ENCODE results near the gene ATXN7L1. TPM values are rescaled to one million over a fixed set of nuclear protein-coding genes. Genes with fewer than 3 reads are reported as not detected.

Gene ATXN7L1
- total RNA-seq, 2 experiments from 2014 or later: 0.59 TPM; not detected in 1

GRCh38 chr7:105639667-105640493, 236.5 kb downstream of the ATXN7L1 start:
- Histone ChIP-seq H3K4me3 (ENCODE audit: low read depth, low read length, poor library complexity, severe bottlenecking) (no peak overlapping the region), H3K79me2 (ENCODE audit: insufficient read depth, low read depth, low read length) (no peaks in the 10 kb centered on the region), H3K4me2 (ENCODE audit: low read length) (no peak overlapping the region), H2AFZ (ENCODE audit: low read length) (no peak overlapping the region), H3K36me3 (ENCODE audit: insufficient read depth, low read length) (no peaks in the 10 kb centered on the region), H3K27ac (ENCODE audit: low read depth, low read length, poor library complexity, severe bottlenecking) (no peak overlapping the region), H4K20me1 (ENCODE audit: insufficient read depth, low read length) (no peaks in the 10 kb centered on the region), H3K4me1 (ENCODE audit: insufficient read depth, low read length, poor library complexity, severe bottlenecking) (no peaks in the 10 kb centered on the region), H3K9me2 (ENCODE audit: insufficient read depth, low read length) (no peaks in the 10 kb centered on the region), H3K9me3 (ENCODE audit: low read length) (no peaks in the 10 kb centered on the region)
- no peak for DNase-seq (ENCODE audit: low spot score)
- TF ChIP-seq CTCF (conservative IDR thresholded peaks at IDR 0.05; ENCODE audit: low read length): no peak
- TF ChIP-seq EZH2phosphoT487 (IDR thresholded peaks at IDR 0.05; ENCODE audit: borderline replicate concordance, low read depth, low read length): no peak
- POLR2A ChIA-PET: no interaction called here
- CTCF ChIA-PET (ENCODE audit: unreplicated experiment): no interaction called here
- no TSS peak for BruUV-seq (replicated peaks)
- intact Hi-C loops (cut with micrococcal nuclease; ENCODE audit: unreplicated experiment): no loop called here

GRCh38 chr7:105638902-105639495, 237.4 kb downstream of the ATXN7L1 start:
- TF ChIP-seq CTCF (conservative IDR thresholded peaks at IDR 0.05; ENCODE audit: low read length): no peak
- no peak overlapping the region for H2AFZ ChIP-seq (ENCODE audit: low read length)
- H3K4me1 ChIP-seq (ENCODE audit: insufficient read depth, low read length, poor library complexity, severe bottlenecking): no peaks in the 10 kb centered on the region
- intact Hi-C loops (cut with micrococcal nuclease; ENCODE audit: unreplicated experiment): no loop called here
- no peaks in the 10 kb centered on the region for H3K9me2 ChIP-seq (ENCODE audit: insufficient read depth, low read length)
- ChIA-PET POLR2A (no interaction called here), CTCF (ENCODE audit: unreplicated experiment) (no interaction called here)
- no peaks in the 10 kb centered on the region for H3K36me3 ChIP-seq (ENCODE audit: insufficient read depth, low read length)
- BruUV-seq (replicated peaks): no TSS peak
- H3K4me2 ChIP-seq (ENCODE audit: low read length): no peak overlapping the region
- no peaks in the 10 kb centered on the region for H3K79me2 ChIP-seq (ENCODE audit: insufficient read depth, low read depth, low read length)
- no peak overlapping the region for H3K4me3 ChIP-seq (ENCODE audit: low read depth, low read length, poor library complexity, severe bottlenecking)
- no peaks in the 10 kb centered on the region for H4K20me1 ChIP-seq (ENCODE audit: insufficient read depth, low read length)
- H3K9me3 ChIP-seq (ENCODE audit: low read length): no peaks in the 10 kb centered on the region
- no peak overlapping the region for H3K27ac ChIP-seq (ENCODE audit: low read depth, low read length, poor library complexity, severe bottlenecking)
- DNase-seq (ENCODE audit: low spot score): no peak

DNA sequence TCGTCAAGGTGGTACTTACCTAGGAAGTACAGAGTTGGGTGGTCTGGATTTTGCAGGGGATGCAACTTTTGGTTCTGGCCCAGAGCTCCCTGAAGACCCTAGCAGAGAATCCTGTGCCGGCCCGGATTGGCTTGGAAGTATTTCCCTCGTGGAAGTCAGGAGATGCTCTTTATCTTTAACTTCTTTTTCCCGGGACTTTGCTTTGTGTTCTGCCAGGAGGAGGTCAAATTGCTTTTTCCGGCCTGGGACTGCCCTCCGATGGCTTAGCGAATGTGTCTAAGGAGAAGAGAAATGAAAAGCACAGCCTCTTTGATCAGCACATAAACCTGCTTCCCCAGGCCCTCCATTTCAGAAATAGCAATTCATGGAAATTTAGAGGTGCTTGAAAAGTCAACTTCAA, 238.1 kb downstream of the ATXN7L1 start:
- Histone ChIP-seq H3K9me2 (ENCODE audit: insufficient read depth, low read length) (no peaks in the 10 kb centered on the region), H3K4me3 (ENCODE audit: low read depth, low read length, poor library complexity, severe bottlenecking) (no peak overlapping the region), H3K4me1 (ENCODE audit: insufficient read depth, low read length, poor library complexity, severe bottlenecking) (no peaks in the 10 kb centered on the region), H4K20me1 (ENCODE audit: insufficient read depth, low read length) (no peaks in the 10 kb centered on the region), H3K36me3 (ENCODE audit: insufficient read depth, low read length) (no peaks in the 10 kb centered on the region), H2AFZ (ENCODE audit: low read length) (no peak overlapping the region), H3K79me2 (ENCODE audit: insufficient read depth, low read depth, low read length) (no peaks in the 10 kb centered on the region), H3K27ac (ENCODE audit: low read depth, low read length, poor library complexity, severe bottlenecking) (no peak overlapping the region), H3K9me3 (ENCODE audit: low read length) (no peaks in the 10 kb centered on the region), H3K4me2 (ENCODE audit: low read length) (no peak overlapping the region)
- no peak for DNase-seq (ENCODE audit: low spot score)
- ChIA-PET CTCF (ENCODE audit: unreplicated experiment) (no interaction called here), POLR2A (no interaction called here)
- no TSS peak for BruUV-seq (replicated peaks)
- intact Hi-C loops (cut with micrococcal nuclease; ENCODE audit: unreplicated experiment): no loop called here
- TF ChIP-seq CTCF (conservative IDR thresholded peaks at IDR 0.05; ENCODE audit: low read length): no peak

Measured in OCI-LY7 (cell line).